ENCODE measurements around the gene RTRAF. TPM values are rescaled to one million over a fixed set of nuclear protein-coding genes. Genes with fewer than 3 reads are reported as not detected.
A peak's percentile ranks its signal among the peaks of the same experiment; 100 is the strongest.

The RTRAF gene
- total RNA-seq, 3 donors from 2014 or later, result 252 to 270 (median 270) TPM

- Mint-ChIP-seq H3K4me1 (ENCODE audit: low read depth) (peaks cover 4% of the 10 kb centered on the region), H3K9me3 (no peaks in the 10 kb centered on the region), H3K36me3 (ENCODE audit: insufficient read depth) (peaks cover 4% of the 10 kb centered on the region), H3K4me3 (no peak overlapping the region), H3K27me3 (ENCODE audit: low read depth) (no peaks in the 10 kb centered on the region)
- ATAC-seq (no peak), DNase-seq (no peak)
These were observed 16.8 kb upstream of the RTRAF start for GRCh38 chr14:51972566-51972965.

GRCh38 chr14:51977075-51977474 lies 12.3 kb upstream of the RTRAF start:
- H3K9me3 Mint-ChIP-seq, result no peaks in the 10 kb centered on the region
- no peaks in the 10 kb centered on the region for H3K36me3 Mint-ChIP-seq (ENCODE audit: insufficient read depth)
- ATAC-seq (no peak), DNase-seq (no peak)
- H3K27me3 Mint-ChIP-seq (ENCODE audit: low read depth), result no peaks in the 10 kb centered on the region
- H3K4me1 Mint-ChIP-seq (ENCODE audit: low read depth), result peaks cover 3% of the 10 kb centered on the region
- H3K4me3 Mint-ChIP-seq, result no peak overlapping the region

- no peaks in the 10 kb centered on the region for H3K9me3 Mint-ChIP-seq
- no peak overlapping the region for H3K4me3 Mint-ChIP-seq
- H3K36me3 Mint-ChIP-seq (ENCODE audit: insufficient read depth), result no peaks in the 10 kb centered on the region
- ATAC-seq, result no peak
- peaks cover 3% of the 10 kb centered on the region for H3K4me1 Mint-ChIP-seq (ENCODE audit: low read depth)
- H3K27me3 Mint-ChIP-seq (ENCODE audit: low read depth), result no peaks in the 10 kb centered on the region
- no peak for DNase-seq
These were observed 10.7 kb upstream of the RTRAF start for GRCh38 chr14:51978681-51979085.

GRCh38 chr14:51979088-51979709 lies 10.1 kb upstream of the RTRAF start:
- DNase-seq, result peak; percentile 86
- Mint-ChIP-seq H3K36me3 (ENCODE audit: insufficient read depth) (no peaks in the 10 kb centered on the region), H3K9me3 (no peaks in the 10 kb centered on the region), H3K4me1 (ENCODE audit: low read depth) (peaks cover 3% of the 10 kb centered on the region), H3K27me3 (ENCODE audit: low read depth) (no peaks in the 10 kb centered on the region), H3K4me3 (no peak overlapping the region)
- ATAC-seq, result peak; percentile 73 to 78

- H3K36me3 Mint-ChIP-seq (ENCODE audit: insufficient read depth), result no peaks in the 10 kb centered on the region
- DNase-seq, result no peak
- ATAC-seq, result peak; percentile 40 to 50
- H3K9me3 Mint-ChIP-seq, result no peaks in the 10 kb centered on the region
- H3K27me3 Mint-ChIP-seq (ENCODE audit: low read depth), result no peaks in the 10 kb centered on the region
- H3K4me1 Mint-ChIP-seq (ENCODE audit: low read depth), result peaks cover 3% of the 10 kb centered on the region
- H3K4me3 Mint-ChIP-seq, result no peak overlapping the region
These were observed 8.0 kb upstream of the RTRAF start for GRCh38 chr14:51981218-51981854.

GRCh38 chr14:51988221-51988620 lies 1.1 kb upstream of the RTRAF start:
- no peaks in the 10 kb centered on the region for H3K9me3 Mint-ChIP-seq
- peaks cover 25% of the 10 kb centered on the region for H3K4me1 Mint-ChIP-seq (ENCODE audit: low read depth)
- peak overlapping the region; percentile 92 for H3K4me3 Mint-ChIP-seq
- DNase-seq, result no peak
- ATAC-seq, result no peak
- no peaks in the 10 kb centered on the region for H3K27me3 Mint-ChIP-seq (ENCODE audit: low read depth)
- H3K36me3 Mint-ChIP-seq (ENCODE audit: insufficient read depth), result peaks cover 9% of the 10 kb centered on the region

GRCh38 chr14:51990488-51990887 lies 1.1 kb downstream of the RTRAF start:
- ATAC-seq (no peak), DNase-seq (no peak)
- peaks cover 27% of the 10 kb centered on the region for H3K36me3 Mint-ChIP-seq (ENCODE audit: insufficient read depth)
- peak overlapping the region; percentile 92 for H3K4me3 Mint-ChIP-seq
- no peaks in the 10 kb centered on the region for H3K27me3 Mint-ChIP-seq (ENCODE audit: low read depth)
- H3K4me1 Mint-ChIP-seq (ENCODE audit: low read depth), result peaks cover 41% of the 10 kb centered on the region
- H3K9me3 Mint-ChIP-seq, result no peaks in the 10 kb centered on the region

GRCh38 chr14:51993285-51993920 lies 4.1 kb downstream of the RTRAF start:
- DNase-seq (no peak), ATAC-seq (no peak)
- no peaks in the 10 kb centered on the region for H3K9me3 Mint-ChIP-seq
- H3K4me3 Mint-ChIP-seq, result no peak overlapping the region
- H3K4me1 Mint-ChIP-seq (ENCODE audit: low read depth), result peaks cover 45% of the 10 kb centered on the region
- H3K27me3 Mint-ChIP-seq (ENCODE audit: low read depth), result no peaks in the 10 kb centered on the region
- peaks cover 36% of the 10 kb centered on the region for H3K36me3 Mint-ChIP-seq (ENCODE audit: insufficient read depth)

- DNase-seq, result no peak
- ATAC-seq, result no peak
- Mint-ChIP-seq H3K4me3 (no peak overlapping the region), H3K9me3 (no peaks in the 10 kb centered on the region), H3K4me1 (ENCODE audit: low read depth) (peaks cover 30% of the 10 kb centered on the region), H3K27me3 (ENCODE audit: low read depth) (no peaks in the 10 kb centered on the region), H3K36me3 (ENCODE audit: insufficient read depth) (peaks cover 47% of the 10 kb centered on the region)
These were observed 6.9 kb downstream of the RTRAF start for GRCh38 chr14:51996148-51996746.

GRCh38 chr14:51998348-51998747 lies 9.0 kb downstream of the RTRAF start:
- no peak for ATAC-seq
- no peak for DNase-seq
- H3K4me1 Mint-ChIP-seq (ENCODE audit: low read depth), result peaks cover 19% of the 10 kb centered on the region
- peaks cover 57% of the 10 kb centered on the region for H3K36me3 Mint-ChIP-seq (ENCODE audit: insufficient read depth)
- no peaks in the 10 kb centered on the region for H3K9me3 Mint-ChIP-seq
- H3K4me3 Mint-ChIP-seq, result no peak overlapping the region
- no peaks in the 10 kb centered on the region for H3K27me3 Mint-ChIP-seq (ENCODE audit: low read depth)

- ATAC-seq, result no peak
- DNase-seq, result no peak
- Mint-ChIP-seq H3K9me3 (no peaks in the 10 kb centered on the region), H3K4me1 (ENCODE audit: low read depth) (peaks cover 13% of the 10 kb centered on the region), H3K36me3 (ENCODE audit: insufficient read depth) (peaks cover 53% of the 10 kb centered on the region), H3K27me3 (ENCODE audit: low read depth) (no peaks in the 10 kb centered on the region), H3K4me3 (no peak overlapping the region)
These were observed 9.7 kb downstream of the RTRAF start for GRCh38 chr14:51999084-51999483.

GRCh38 chr14:52000019-52000582 lies 10.8 kb downstream of the RTRAF start:
- peaks cover 55% of the 10 kb centered on the region for H3K36me3 Mint-ChIP-seq (ENCODE audit: insufficient read depth)
- H3K4me3 Mint-ChIP-seq, result no peak overlapping the region
- H3K27me3 Mint-ChIP-seq (ENCODE audit: low read depth), result no peaks in the 10 kb centered on the region
- DNase-seq, result no peak
- H3K9me3 Mint-ChIP-seq, result no peaks in the 10 kb centered on the region
- no peak for ATAC-seq
- peaks cover 7% of the 10 kb centered on the region for H3K4me1 Mint-ChIP-seq (ENCODE audit: low read depth)

GRCh38 chr14:52000696-52001095 lies 11.3 kb downstream of the RTRAF start:
- DNase-seq (no peak), ATAC-seq (no peak)
- Mint-ChIP-seq H3K9me3 (no peaks in the 10 kb centered on the region), H3K4me1 (ENCODE audit: low read depth) (peaks cover 4% of the 10 kb centered on the region), H3K4me3 (no peak overlapping the region), H3K27me3 (ENCODE audit: low read depth) (no peaks in the 10 kb centered on the region), H3K36me3 (ENCODE audit: insufficient read depth) (peaks cover 57% of the 10 kb centered on the region)

GRCh38 chr14:52002542-52002941 lies 13.2 kb downstream of the RTRAF start:
- ATAC-seq, result no peak
- no peak for DNase-seq
- H3K4me3 Mint-ChIP-seq, result no peak overlapping the region
- no peaks in the 10 kb centered on the region for H3K9me3 Mint-ChIP-seq
- H3K27me3 Mint-ChIP-seq (ENCODE audit: low read depth), result no peaks in the 10 kb centered on the region
- H3K36me3 Mint-ChIP-seq (ENCODE audit: insufficient read depth), result peaks cover 61% of the 10 kb centered on the region
- H3K4me1 Mint-ChIP-seq (ENCODE audit: low read depth), result no peaks in the 10 kb centered on the region
